Measurements from ENCODE around the gene PPP1R14C. TPM values are rescaled to one million over a fixed set of nuclear protein-coding genes. Genes with fewer than 3 reads are reported as not detected.

The PPP1R14C gene
- total and polyA plus RNA-seq, 2 donors (not counting 3 experiments of a cell fraction or from before 2014, with no cell fraction given): not detected

DNA sequence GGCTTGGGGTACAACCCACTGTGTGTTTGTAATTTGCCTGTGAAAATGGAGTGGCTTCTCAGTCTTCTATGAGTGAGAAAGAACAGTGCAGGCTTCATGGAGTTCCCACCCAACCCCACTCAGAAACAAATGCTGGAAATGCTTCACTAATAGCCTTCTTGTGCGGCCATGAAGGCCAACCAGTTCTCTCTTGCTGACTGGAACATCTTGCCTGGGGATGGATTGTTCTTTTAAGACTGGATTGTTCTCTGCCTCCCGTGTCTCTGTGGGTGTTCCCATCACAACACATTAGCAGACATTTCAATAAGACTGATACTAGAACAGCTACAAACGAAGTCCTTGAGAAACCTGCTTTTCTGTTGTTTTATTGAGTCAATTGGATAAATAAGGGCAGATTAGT, 110.6 kb downstream of the PPP1R14C start:
- Histone ChIP-seq H3K79me2 (ENCODE audit: control insufficient read depth, insufficient read depth, low read length) (no peaks in the 10 kb centered on the region), H3K4me1 (ENCODE audit: control insufficient read depth, extremely low read depth, insufficient read depth, low read length) (no peaks in the 10 kb centered on the region), H3K36me3 (ENCODE audit: control insufficient read depth in 2 of 2, extremely low read depth in 1 of 2, insufficient read depth in 2 of 2, low read length in 2 of 2) (no peaks in the 10 kb centered on the region), H2AFZ (ENCODE audit: low read depth, low read length) (no peak overlapping the region), H3K4me3 (replicated peaks in 1 of 3; ENCODE audit: insufficient read depth in 1 of 3, low read depth in 1 of 3, low read length in 3 of 3) (no peak overlapping the region), H4K20me1 (replicated peaks; ENCODE audit: control insufficient read depth, extremely low read depth, insufficient read depth, low read length) (no peaks in the 10 kb centered on the region), H3K9me3 (replicated peaks; ENCODE audit: control insufficient read depth, insufficient read depth, low read length) (no peaks in the 10 kb centered on the region), H3K9ac (replicated peaks; ENCODE audit: extremely low read depth, insufficient read depth, low read length) (no peak overlapping the region), H3K4me2 (ENCODE audit: insufficient read depth, low read length) (no peak overlapping the region), H3K9me1 (replicated peaks; ENCODE audit: control insufficient read depth, extremely low read depth, insufficient read depth, low read length) (no peaks in the 10 kb centered on the region), H3K27ac (ENCODE audit: insufficient read depth, low read depth, low read length) (no peak overlapping the region), H3K27me3 (ENCODE audit: control insufficient read depth in 2 of 2, insufficient read depth in 2 of 2, low read length in 2 of 2) (peaks cover 0 to 2% of the 10 kb centered on the region in 2 experiments)
- TF ChIP-seq JUN (IDR thresholded peaks at IDR 0.05; ENCODE audit: borderline replicate concordance, insufficient read depth, insufficient read length, low read depth): no peak
- TF ChIP-seq GATA2 (IDR thresholded peaks at IDR 0.05; ENCODE audit: insufficient read depth, insufficient read length, low read depth, low read length): no peak
- no peak for TF ChIP-seq POLR2AphosphoS5 (IDR thresholded peaks at IDR 0.05; ENCODE audit: insufficient read depth, low read depth, low read length)
- no peak for TF ChIP-seq FOS (IDR thresholded peaks at IDR 0.05; ENCODE audit: borderline replicate concordance, insufficient read depth, low read length)
- TF ChIP-seq MYC (IDR thresholded peaks at IDR 0.05; ENCODE audit: low read depth, low read length): no peak
- TF ChIP-seq, protein P1, sequence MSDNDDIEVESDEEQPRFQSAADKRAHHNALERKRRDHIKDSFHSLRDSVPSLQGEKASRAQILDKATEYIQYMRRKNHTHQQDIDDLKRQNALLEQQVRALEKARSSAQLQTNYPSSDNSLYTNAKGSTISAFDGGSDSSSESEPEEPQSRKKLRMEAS (IDR thresholded peaks at IDR 0.05; ENCODE audit: insufficient read depth, insufficient read length): no peak
- TF ChIP-seq EZH2 (IDR thresholded peaks at IDR 0.05; ENCODE audit: borderline replicate concordance, low read depth, low read length, severe bottlenecking): no peak
- TF ChIP-seq, protein P2, sequence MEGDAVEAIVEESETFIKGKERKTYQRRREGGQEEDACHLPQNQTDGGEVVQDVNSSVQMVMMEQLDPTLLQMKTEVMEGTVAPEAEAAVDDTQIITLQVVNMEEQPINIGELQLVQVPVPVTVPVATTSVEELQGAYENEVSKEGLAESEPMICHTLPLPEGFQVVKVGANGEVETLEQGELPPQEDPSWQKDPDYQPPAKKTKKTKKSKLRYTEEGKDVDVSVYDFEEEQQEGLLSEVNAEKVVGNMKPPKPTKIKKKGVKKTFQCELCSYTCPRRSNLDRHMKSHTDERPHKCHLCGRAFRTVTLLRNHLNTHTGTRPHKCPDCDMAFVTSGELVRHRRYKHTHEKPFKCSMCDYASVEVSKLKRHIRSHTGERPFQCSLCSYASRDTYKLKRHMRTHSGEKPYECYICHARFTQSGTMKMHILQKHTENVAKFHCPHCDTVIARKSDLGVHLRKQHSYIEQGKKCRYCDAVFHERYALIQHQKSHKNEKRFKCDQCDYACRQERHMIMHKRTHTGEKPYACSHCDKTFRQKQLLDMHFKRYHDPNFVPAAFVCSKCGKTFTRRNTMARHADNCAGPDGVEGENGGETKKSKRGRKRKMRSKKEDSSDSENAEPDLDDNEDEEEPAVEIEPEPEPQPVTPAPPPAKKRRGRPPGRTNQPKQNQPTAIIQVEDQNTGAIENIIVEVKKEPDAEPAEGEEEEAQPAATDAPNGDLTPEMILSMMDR (IDR thresholded peaks at IDR 0.05; ENCODE audit: extremely low read depth in 1 of 2, insufficient read depth in 1 of 2, low read depth in 1 of 2, low read length in 2 of 2): no peak
- no peak for TF ChIP-seq POLR2A (IDR thresholded peaks at IDR 0.05; ENCODE audit: low read depth, low read length)
- no TSS peak for BruUV-seq (replicated peaks)
- CTCF ChIA-PET: no interaction called here
- DNase-seq (ENCODE audit: low read depth, low spot score): no peak
- POLR2A ChIA-PET: no interaction called here
- FAIRE-seq: no peak
- intact Hi-C loops (cut with micrococcal nuclease): loop anchor here (5.0 kb wide), 1 partner anchor 284 kb away; no protein-coding TSS in a partner anchor
- dilution Hi-C loops (cut with MboI; ENCODE audit: extremely low pct_ligation_motif_present, low sequenced_read_pairs): no loop called here

Data from endothelial cell of umbilical vein (primary cell).